Transverse colon (tissue), 4 donors: ENCODE results near the gene TUBB1. TPM values are rescaled to one million over a fixed set of nuclear protein-coding genes. Genes with fewer than 3 reads are reported as not detected.
"Not testable (repeated sequence)": the region's sequence is repeated elsewhere in the genome, so short reads cannot be mapped to it uniquely, and the experiment has no call there.

ENCODE experiments used
- DNase-seq: peaks from one replicate; pipeline ENCODE4 v3.0.0-alpha.2; 2019
- H3K27ac ChIP-seq, 4 donors: fragments of 200-600 bp; sonication (generic); 2 replicates each; pipeline ENCODE4 v1.5.1; 2016 to 2018; ENCODE audit warnings: inconsistent platforms in 4 of 4
- H3K27me3 ChIP-seq: fragments of 200-600 bp; sonication (generic); 2 replicates; pipeline ENCODE4 v1.5.1; 2017; ENCODE audit warnings: inconsistent platforms
- H3K36me3 ChIP-seq, 4 donors: fragments of 200-600 bp; sonication (generic); 2 replicates each; pipeline ENCODE4 v1.5.1; 2017 to 2019; ENCODE audit warnings: inconsistent platforms in 4 of 4
- H3K4me1 ChIP-seq, 4 donors: fragments of 200-600 bp; sonication (generic); 2 replicates each; pipeline ENCODE4 v1.5.1; 2017 to 2020; ENCODE audit warnings: inconsistent platforms in 4 of 4
- H3K4me3 ChIP-seq, 4 donors: fragments of 200-600 bp; sonication (generic); 1 replicate in 1 of 4; 2 replicates in 3 of 4; pipeline versions ENCODE4 v1.5.1 to v1.6.1; 2017 to 2019; ENCODE audit warnings: inconsistent platforms in 4 of 4
- H3K9me3 ChIP-seq, 2 donors: fragments of 200-600 bp; sonication (generic); 2 replicates each; pipeline ENCODE4 v1.5.1; 2017 to 2019; ENCODE audit warnings: inconsistent platforms in 2 of 2
- EP300 ChIP-seq: sonication (generic); formaldehyde crosslinking; IDR thresholded peaks from one replicate; pipeline ENCODE4 v1.6.1; 2017; ENCODE audit warnings: antibody characterized with exemption, low read depth
- POLR2A ChIP-seq: fragments of 450-650 bp; IDR thresholded peaks from one replicate; pipeline ENCODE4 v1.6.1; 2016; ENCODE audit warnings: antibody characterized with exemption, mild to moderate bottlenecking, moderate library complexity
- POLR2AphosphoS5 ChIP-seq, 3 donors: sonication (generic); formaldehyde crosslinking; IDR thresholded peaks; one replicate each; pipeline ENCODE4 v1.6.1; 2016; ENCODE audit warnings: antibody characterized with exemption in 3 of 3
- WGBS, 2 donors: methylation state at CpG; one replicate each; pipeline ENCODE4 v1.1.5; 2018; ENCODE audit warnings: low coverage in 1 of 2; 5-methylcytosine and 5-hydroxymethylcytosine counted together
- in situ Hi-C, 4 donors: fragments of 200-750 bp; cut with MboI; loops; one replicate each; pipeline versions ENCODE4 v1.15.0 to v1.15.1; 2017; ENCODE audit warnings: low sequenced_read_pairs in 3 of 4, low pct_ligation_motif_present in 1 of 4, low pct_unique_long_range_greater_than_20kb in 1 of 4
- intact Hi-C: fragments of 100-400 bp; cut with DNase I; formaldehyde crosslinking; loops from one replicate; pipeline ENCODE4 v1.15.1; 2023; ENCODE audit warnings: low total_unique reads
- total RNA-seq, 4 donors: library from RNA; depleted of rRNA; stranded (reverse); fragments of >200 nt; gene quantifications; one replicate each; pipeline ENCODE4 v1.1.0, GENCODE V29; 2016
- TF ChIP-seq, protein P1 (sequence below), 5 experiments: fragments of 200-600 bp in 3 of 5; fragments of 450-650 bp in 2 of 5; sonication (generic) in 3 of 5; IDR thresholded peaks; 1 replicate in 2 of 5; 2 replicates in 3 of 5; pipeline ENCODE4 v1.5.1; 2016 to 2017; ENCODE audit warnings: antibody characterized with exemption in 5 of 5, inconsistent platforms in 3 of 5, mild to moderate bottlenecking in 2 of 5, moderate library complexity in 1 of 5

The TUBB1 gene
- total RNA-seq, 4 donors from 2014 or later, result not detected

DNA sequence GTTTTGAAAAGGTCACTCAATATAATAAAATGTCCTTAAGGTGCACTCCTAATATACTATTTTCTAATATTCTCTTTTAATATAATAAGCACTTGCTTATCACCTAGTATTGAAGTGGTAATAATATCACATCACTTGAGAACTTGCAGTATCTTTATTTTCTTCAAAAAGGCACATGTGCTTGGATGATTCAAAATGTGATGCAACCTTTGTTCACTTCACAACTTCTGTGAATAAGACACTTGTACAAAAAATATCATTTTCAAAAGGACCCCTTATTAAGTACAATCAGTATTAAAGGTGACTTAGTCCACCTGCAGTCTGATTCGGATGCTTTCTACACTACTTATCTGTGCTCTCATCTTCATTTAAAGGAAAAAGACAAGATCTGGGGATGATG lies 20.0 kb downstream of the TUBB1 start:
- H3K4me3 ChIP-seq, result no peak overlapping the region
- H3K4me1 ChIP-seq, result peaks cover 22 to 49% (median 32%) of the 10 kb centered on the region in 4 donors
- TF ChIP-seq POLR2AphosphoS5 (IDR thresholded peaks at IDR 0.05) (no peak), EP300 (no peak), POLR2A (no peak)
- TF ChIP-seq, protein P1, sequence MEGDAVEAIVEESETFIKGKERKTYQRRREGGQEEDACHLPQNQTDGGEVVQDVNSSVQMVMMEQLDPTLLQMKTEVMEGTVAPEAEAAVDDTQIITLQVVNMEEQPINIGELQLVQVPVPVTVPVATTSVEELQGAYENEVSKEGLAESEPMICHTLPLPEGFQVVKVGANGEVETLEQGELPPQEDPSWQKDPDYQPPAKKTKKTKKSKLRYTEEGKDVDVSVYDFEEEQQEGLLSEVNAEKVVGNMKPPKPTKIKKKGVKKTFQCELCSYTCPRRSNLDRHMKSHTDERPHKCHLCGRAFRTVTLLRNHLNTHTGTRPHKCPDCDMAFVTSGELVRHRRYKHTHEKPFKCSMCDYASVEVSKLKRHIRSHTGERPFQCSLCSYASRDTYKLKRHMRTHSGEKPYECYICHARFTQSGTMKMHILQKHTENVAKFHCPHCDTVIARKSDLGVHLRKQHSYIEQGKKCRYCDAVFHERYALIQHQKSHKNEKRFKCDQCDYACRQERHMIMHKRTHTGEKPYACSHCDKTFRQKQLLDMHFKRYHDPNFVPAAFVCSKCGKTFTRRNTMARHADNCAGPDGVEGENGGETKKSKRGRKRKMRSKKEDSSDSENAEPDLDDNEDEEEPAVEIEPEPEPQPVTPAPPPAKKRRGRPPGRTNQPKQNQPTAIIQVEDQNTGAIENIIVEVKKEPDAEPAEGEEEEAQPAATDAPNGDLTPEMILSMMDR (IDR thresholded peaks at IDR 0.05), result no peak
- no peak overlapping the region for H3K27ac ChIP-seq
- DNase-seq, result no peak
- H3K27me3 ChIP-seq, result no peaks in the 10 kb centered on the region
- no peaks in the 10 kb centered on the region for H3K9me3 ChIP-seq
- peaks cover 0 to 30% (median 12%) of the 10 kb centered on the region in 4 donors for H3K36me3 ChIP-seq
- intact Hi-C loops, result no loop called here
- WGBS, 2 donors, result 38 to 75% methylated on average over 1 of the region's 1 CpG
- in situ Hi-C loops, result loop anchor here in 1 of 4 donors (25.0 kb wide), 1 partner anchor 377 kb away; the partner anchor contains the start of gene STX16

DNA sequence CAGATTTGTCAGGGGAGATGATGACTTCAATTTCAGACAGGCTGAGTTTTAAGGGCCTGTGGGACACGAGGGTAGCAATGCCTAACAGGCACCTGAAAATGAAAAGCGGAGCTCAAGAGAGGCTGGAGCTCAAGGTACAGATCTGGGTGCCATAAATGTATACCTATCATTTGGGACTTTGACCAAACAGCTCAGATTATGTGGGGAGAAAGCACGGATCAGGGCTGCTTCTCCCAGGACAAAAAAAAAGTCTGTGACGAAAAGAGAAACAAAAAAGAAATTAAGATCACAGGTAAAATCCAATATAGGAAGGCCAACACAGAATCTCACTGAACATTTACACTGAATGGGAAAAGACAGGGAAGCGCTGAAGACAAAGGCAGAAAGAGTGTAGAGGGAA lies 21.4 kb downstream of the TUBB1 start:
- 41 to 50% methylated on average over 4 to 5 of the region's 5 CpGs for WGBS, 2 donors
- intact Hi-C loops (no loop called here), in situ Hi-C loops (loop anchor here in 1 of 4 donors (25.0 kb wide), 1 partner anchor 378 kb away; the partner anchor contains the start of gene STX16)
- Histone ChIP-seq H3K36me3 (peaks cover 0 to 26% (median 7%) of the 10 kb centered on the region in 4 donors), H3K4me1 (peaks cover 22 to 45% (median 32%) of the 10 kb centered on the region in 4 donors), H3K4me3 (peak overlapping the region in 3 of 4 donors; percentile 75 to 95 (median 79)), H3K27me3 (no peaks in the 10 kb centered on the region), H3K27ac (peak overlapping the region; percentile 89 to 96 (median 92)), H3K9me3 (no peaks in the 10 kb centered on the region)
- DNase-seq, result peak; percentile 33
- peak; percentile 59 for TF ChIP-seq POLR2A
- TF ChIP-seq POLR2AphosphoS5 (IDR thresholded peaks at IDR 0.05), result peak in 2 of 3 donors; percentile 61 to 81
- TF ChIP-seq EP300, result no peak
- TF ChIP-seq, protein P1 (IDR thresholded peaks at IDR 0.05), result no peak

DNA sequence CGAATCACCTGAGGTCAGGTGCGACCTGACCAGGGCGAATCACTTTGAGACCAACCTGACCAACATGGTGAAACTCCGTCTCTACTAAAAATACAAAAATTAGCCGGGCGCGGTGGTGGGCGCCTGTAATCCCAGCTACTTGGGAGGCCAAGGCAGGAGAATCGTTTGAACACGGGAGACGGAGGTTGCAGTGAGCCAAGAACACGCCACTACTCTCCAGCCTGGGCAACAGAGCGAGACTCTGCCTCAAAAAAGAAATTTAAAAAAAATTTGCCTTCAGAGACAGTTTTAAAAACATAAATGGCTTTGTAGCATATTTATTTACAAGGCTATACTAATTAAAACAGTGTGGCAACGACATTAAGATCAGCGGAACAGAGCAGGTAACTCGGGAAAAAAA lies 22.3 kb downstream of the TUBB1 start:
- H3K9me3 ChIP-seq, DNase-seq, intact Hi-C loops, H3K27me3 ChIP-seq: not testable (repeated sequence)
- Histone ChIP-seq H3K4me1 (peaks cover 22 to 45% (median 32%) of the 10 kb centered on the region in 4 donors), H3K4me3 (peak overlapping the region; percentile 75 to 95 (median 78)), H3K36me3 (peaks cover 0 to 17% (median 4%) of the 10 kb centered on the region in 4 donors), H3K27ac (peak overlapping the region; percentile 89 to 96 (median 92))
- 64 to 83% methylated on average over 8 to 16 of the region's 16 CpGs for WGBS, 2 donors
- in situ Hi-C loops, result loop anchor here in 1 of 4 donors (25.0 kb wide), 1 partner anchor 379 kb away; the partner anchor contains the start of gene STX16

DNA sequence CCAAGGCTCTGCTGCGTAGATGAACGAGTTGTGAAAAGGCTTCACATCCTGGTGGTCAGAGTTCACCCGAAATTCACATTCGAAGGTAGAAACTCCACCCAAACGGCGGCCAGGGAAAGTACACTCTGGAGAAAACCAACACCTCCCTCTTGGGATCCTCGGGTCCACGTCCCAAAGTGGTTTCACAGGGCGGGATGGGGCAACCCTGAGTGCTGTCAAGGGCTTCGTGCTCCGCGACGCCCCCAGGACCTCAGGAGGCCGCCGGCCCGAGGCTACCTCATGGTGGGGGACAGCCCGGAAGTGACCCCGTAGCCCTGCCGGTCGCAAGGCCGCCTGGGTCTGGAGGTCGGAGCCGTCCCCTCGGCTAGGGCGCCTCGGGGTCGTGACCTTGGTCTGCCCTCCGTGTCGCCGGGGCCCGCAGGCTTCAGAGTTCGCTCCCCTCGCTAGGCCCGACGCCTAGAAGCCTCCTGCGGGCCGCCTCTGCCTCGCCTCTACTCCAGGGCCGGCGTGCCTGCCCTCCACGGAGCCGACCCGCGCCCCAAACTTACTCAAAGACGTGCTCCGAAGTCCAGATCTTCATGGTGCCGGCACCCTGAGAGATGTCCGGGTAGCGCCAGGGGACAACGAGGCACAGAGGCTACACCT lies 23.0 kb downstream of the TUBB1 start, which contains the start of gene PRELID3B:
TSS of gene PRELID3B (minus strand) at position 636 of the 645 bp plus-strand sequence. CDS start at position 580, 56 bp downstream.
- Histone ChIP-seq H3K4me3 (peak within 1 kb of the TSS; percentile 75 to 95 (median 78)), H3K9me3 (no peaks in the 10 kb centered on the region), H3K4me1 (peaks cover 22 to 51% (median 33%) of the 10 kb centered on the region in 4 donors), H3K27ac (peak within 1 kb of the TSS; percentile 89 to 96 (median 92)), H3K27me3 (no peaks in the 10 kb centered on the region), H3K36me3 (peaks cover 0 to 10% (median under 1%) of the 10 kb centered on the region in 4 donors)
- 0% methylated on average over 4 of the region's 50 CpGs; no CpG with 5 or more reads in 1 of the 2 donors for WGBS, 2 donors
- in situ Hi-C loops (loop anchor here in 1 of 4 donors (25.0 kb wide), 1 partner anchor 380 kb away; the partner anchor contains the start of gene STX16), intact Hi-C loops (no loop called here)
- DNase-seq, result peak; percentile 64
- no peak for TF ChIP-seq EP300
- TF ChIP-seq POLR2AphosphoS5 (IDR thresholded peaks at IDR 0.05), result peak; percentile 67 to 90 (median 89)
- TF ChIP-seq, protein P1 (IDR thresholded peaks at IDR 0.05), result peak in 2 of 5 experiments; percentile 24 to 30
- peak; percentile 88 for TF ChIP-seq POLR2A
